GM12864 (cell line): Measurements from ENCODE around the gene SLC22A4.

Source experiments
- DNase-seq: peaks from one replicate; pipeline ENCODE4 v3.0.0-alpha.2; 2011; ENCODE audit warnings: low read depth
- H3K4me3 ChIP-seq: 2 replicates; pipeline ENCODE4 v1.5.1; 2011; ENCODE audit warnings: mild to moderate bottlenecking, low read depth, low read length, control low read depth
- CTCF ChIP-seq: IDR thresholded peaks from 2 replicates; pipeline ENCODE4 v1.5.1; 2011; ENCODE audit warnings: low read depth, mild to moderate bottlenecking, moderate library complexity, low read length, control low read depth, inconsistent platforms; ENCODE audit errors: missing control alignments

Gene SLC22A4

GRCh38 chr5:132267166-132267739 is 26.9 kb upstream of the SLC22A4 start:
- no peak overlapping the region for H3K4me3 ChIP-seq
- DNase-seq, result no peak
- no peak for TF ChIP-seq CTCF

GRCh38 chr5:132267931-132268768 is 26.0 kb upstream of the SLC22A4 start:
- DNase-seq, result no peak
- no peak overlapping the region for H3K4me3 ChIP-seq
- TF ChIP-seq CTCF, result no peak

- DNase-seq, result no peak
- TF ChIP-seq CTCF, result no peak
- H3K4me3 ChIP-seq, result no peak overlapping the region
These were observed 25.2 kb upstream of the SLC22A4 start for GRCh38 chr5:132268769-132269551.

- no peak for TF ChIP-seq CTCF
- no peak for DNase-seq
- H3K4me3 ChIP-seq, result no peak overlapping the region
These were observed 24.4 kb upstream of the SLC22A4 start for GRCh38 chr5:132269635-132270334.

GRCh38 chr5:132270335-132270665 is 23.9 kb upstream of the SLC22A4 start:
- TF ChIP-seq CTCF, result no peak
- no peak overlapping the region for H3K4me3 ChIP-seq
- no peak for DNase-seq

GRCh38 chr5:132270706-132271105 is 23.5 kb upstream of the SLC22A4 start:
- no peak overlapping the region for H3K4me3 ChIP-seq
- no peak for DNase-seq
- no peak for TF ChIP-seq CTCF
